A673 (cell line): ENCODE results near the gene HEY2. TPM values are rescaled to one million over a fixed set of nuclear protein-coding genes. Genes with fewer than 3 reads are reported as not detected.
"Not testable (repeated sequence)": the region's sequence is repeated elsewhere in the genome, so short reads cannot be mapped to it uniquely, and the experiment has no call there.

ENCODE experiments used
- Bru-seq: library from RNA; stranded (reverse); fragments of 400-500 nt; gene quantifications from one replicate; lab custom pipeline; 2021; lab: Mats Ljungman, UMichigan
- BruChase-seq, 2 experiments: library from RNA; stranded (reverse); fragments of 400-500 nt; gene quantifications; one replicate each; lab custom pipeline; 2021; lab: Mats Ljungman, UMichigan
- BruUV-seq: library from RNA; stranded (reverse); fragments of 400-500 nt; replicated peaks from 2 replicates; lab custom pipeline; 2021; lab: Mats Ljungman, UMichigan
- CTCF ChIA-PET: fragments of 300-600 bp; sonication (Branson Sonifier 250); formaldehyde crosslinking; loops from one replicate; lab custom pipeline; 2022; ENCODE audit warnings: antibody characterized with exemption; lab: Charles Lee
- POLR2A ChIA-PET: fragments of 300-600 bp; sonication (Branson Sonifier 250); formaldehyde crosslinking; loops from one replicate; lab custom pipeline; 2022; ENCODE audit warnings: antibody characterized with exemption; ENCODE audit not compliant: low non-redundant PET; lab: Charles Lee
- DNase-seq: peaks from one replicate; pipeline ENCODE4 v3.0.0-alpha.2; 2015; ENCODE audit warnings: low spot score
- H3K27ac ChIP-seq: fragments of 200-600 bp; sonication (generic); 2 replicates; pipeline ENCODE4 v1.5.1; 2016; ENCODE audit warnings: mixed run types, low read depth, mild to moderate bottlenecking, mixed read lengths, antibody characterized with exemption, low read length; ENCODE audit not compliant: poor library complexity, severe bottlenecking
- H3K27me3 ChIP-seq: fragments of 200-600 bp; sonication (generic); replicated peaks from 2 replicates; pipeline ENCODE4 v1.6.1; 2017; ENCODE audit warnings: mixed run types, low read depth, mild to moderate bottlenecking, mixed read lengths, antibody characterized with exemption, low read length; ENCODE audit not compliant: insufficient read depth, poor library complexity
- H3K36me3 ChIP-seq: fragments of 200-600 bp; sonication (generic); 2 replicates; pipeline ENCODE4 v1.6.1; 2016; ENCODE audit warnings: mixed run types, mild to moderate bottlenecking, mixed read lengths, antibody characterized with exemption, low read length; ENCODE audit not compliant: insufficient read depth, poor library complexity, severe bottlenecking
- H3K4me1 ChIP-seq: fragments of 200-600 bp; sonication (generic); 2 replicates; pipeline ENCODE4 v1.6.1; 2017; ENCODE audit warnings: mixed run types, mild to moderate bottlenecking, mixed read lengths, antibody characterized with exemption, low read length; ENCODE audit not compliant: insufficient read depth, poor library complexity, severe bottlenecking
- H3K4me3 ChIP-seq: fragments of 200-600 bp; sonication (generic); 2 replicates; pipeline ENCODE4 v1.5.1; 2016; ENCODE audit warnings: low read depth, mixed run types, mild to moderate bottlenecking, mixed read lengths, low read length; ENCODE audit not compliant: poor library complexity, severe bottlenecking
- H3K9me3 ChIP-seq: fragments of 200-600 bp; sonication (generic); 2 replicates; pipeline ENCODE4 v1.6.1; 2016; ENCODE audit warnings: mixed run types, low read depth, mild to moderate bottlenecking, mixed read lengths, antibody characterized with exemption, low read length; ENCODE audit not compliant: poor library complexity, severe bottlenecking
- CTCF ChIP-seq: fragments of 300-800, 200-600 bp; sonication (generic); conservative IDR thresholded peaks from 2 replicates; pipeline ENCODE4 v1.5.1; 2017; ENCODE audit warnings: low read depth, mild to moderate bottlenecking, antibody characterized with exemption, low read length, moderate library complexity, mixed read lengths
- EZH2 ChIP-seq: fragments of 200-600 bp; sonication (generic); IDR thresholded peaks from 2 replicates; pipeline ENCODE4 v1.6.1; 2017; ENCODE audit warnings: borderline replicate concordance, low read depth, mild to moderate bottlenecking, mixed read lengths, antibody characterized with exemption, low read length; ENCODE audit not compliant: poor library complexity, severe bottlenecking
- intact Hi-C: fragments of 100-400 bp; cut with micrococcal nuclease; formaldehyde crosslinking; loops from one replicate; pipeline ENCODE4 v1.10.0; 2022; ENCODE audit not compliant: unreplicated experiment
- long read RNA-seq: library from polyadenylated mRNA; stranded (forward); transcript quantifications from one replicate; pipeline ENCODE4 v2.0.0, GENCODE V29; 2022
- total RNA-seq: library from RNA; stranded (reverse); gene quantifications from 2 replicates; pipeline ENCODE4 v1.2.3, GENCODE V29; 2021

Gene HEY2
- 0.15 and 0.32 TPM in 2 replicates for total RNA-seq
- percentile 19 among the genes with signal in this experiment for Bru-seq, nascent RNA
- percentile 25 among the genes with signal in this experiment for BruChase-seq, experiment 1, labeled RNA remaining after a 2-hour chase
- percentile 18 among the genes with signal in this experiment for BruChase-seq, experiment 2, labeled RNA remaining after a 6-hour chase
- long read RNA-seq: 0 reads

GRCh38 chr6:125749173-125749864 lies at the start of gene HEY2:
TSS of gene HEY2 (plus strand) at chr6:125749632. CDS start at chr6:125749777, 145 bp downstream.
- CTCF ChIA-PET: no interaction called here

GRCh38 chr6:125700581-125701353 lies 48.7 kb upstream of the HEY2 start:
- CTCF ChIA-PET: no interaction called here
- H3K4me3 ChIP-seq: no peak overlapping the region
- intact Hi-C loops: no loop called here
- no peak for DNase-seq
- no peaks in the 10 kb centered on the region for H3K4me1 ChIP-seq
- no peak overlapping the region for H3K27ac ChIP-seq
- H3K9me3 ChIP-seq: no peaks in the 10 kb centered on the region
- no peaks in the 10 kb centered on the region for H3K27me3 ChIP-seq
- H3K36me3 ChIP-seq: no peaks in the 10 kb centered on the region
- BruUV-seq: no TSS peak
- TF ChIP-seq EZH2 (no peak), CTCF (no peak)
- POLR2A ChIA-PET: no interaction called here

More at GRCh38 chr6:125749173-125749864, at the start of gene HEY2:
- peaks cover 10% of the 10 kb centered on the region for H3K4me1 ChIP-seq
- intact Hi-C loops: no loop called here
- peak within 1 kb of the TSS; percentile 66 for H3K4me3 ChIP-seq
- no TSS peak for BruUV-seq
- H3K9me3 ChIP-seq: no peaks in the 10 kb centered on the region
- POLR2A ChIA-PET: no interaction called here
- no peak within 1 kb of the TSS for H3K27ac ChIP-seq
- H3K36me3 ChIP-seq: no peaks in the 10 kb centered on the region
- TF ChIP-seq EZH2 (no peak), CTCF (no peak)
- peaks cover 76% of the 10 kb centered on the region for H3K27me3 ChIP-seq
- DNase-seq: peak; percentile 95

GRCh38 chr6:125701354-125701668 lies 48.1 kb upstream of the HEY2 start:
- H3K36me3 ChIP-seq: no peaks in the 10 kb centered on the region
- no peaks in the 10 kb centered on the region for H3K9me3 ChIP-seq
- intact Hi-C loops: no loop called here
- H3K27me3 ChIP-seq: no peaks in the 10 kb centered on the region
- no peaks in the 10 kb centered on the region for H3K4me1 ChIP-seq
- H3K4me3 ChIP-seq: no peak overlapping the region
- DNase-seq: no peak
- CTCF ChIA-PET: no interaction called here
- POLR2A ChIA-PET: no interaction called here
- TF ChIP-seq EZH2 (no peak), CTCF (no peak)
- no TSS peak for BruUV-seq
- no peak overlapping the region for H3K27ac ChIP-seq

- intact Hi-C loops, BruUV-seq: not testable (repeated sequence)
These were observed 45.5 kb upstream of the HEY2 start for GRCh38 chr6:125703882-125704281.

More at GRCh38 chr6:125703882-125704281, 45.5 kb upstream of the HEY2 start:
- H3K4me3 ChIP-seq, POLR2A ChIA-PET, H3K27ac ChIP-seq, H3K36me3 ChIP-seq, CTCF ChIA-PET, H3K9me3 ChIP-seq, H3K4me1 ChIP-seq, H3K27me3 ChIP-seq, DNase-seq: not testable (repeated sequence)
